SW 1271 (cell line): Measurements from ENCODE around the gene NR4A1.
"Not testable (repeated sequence)": the region's sequence is repeated elsewhere in the genome, so short reads cannot be mapped to it uniquely, and the experiment has no call there.

ENCODE experiments used
- DNase-seq, 2 experiments: peaks; one replicate each; lab custom pipeline; 2025; lab: John Stamatoyannopoulos, UW

Gene NR4A1

DNA sequence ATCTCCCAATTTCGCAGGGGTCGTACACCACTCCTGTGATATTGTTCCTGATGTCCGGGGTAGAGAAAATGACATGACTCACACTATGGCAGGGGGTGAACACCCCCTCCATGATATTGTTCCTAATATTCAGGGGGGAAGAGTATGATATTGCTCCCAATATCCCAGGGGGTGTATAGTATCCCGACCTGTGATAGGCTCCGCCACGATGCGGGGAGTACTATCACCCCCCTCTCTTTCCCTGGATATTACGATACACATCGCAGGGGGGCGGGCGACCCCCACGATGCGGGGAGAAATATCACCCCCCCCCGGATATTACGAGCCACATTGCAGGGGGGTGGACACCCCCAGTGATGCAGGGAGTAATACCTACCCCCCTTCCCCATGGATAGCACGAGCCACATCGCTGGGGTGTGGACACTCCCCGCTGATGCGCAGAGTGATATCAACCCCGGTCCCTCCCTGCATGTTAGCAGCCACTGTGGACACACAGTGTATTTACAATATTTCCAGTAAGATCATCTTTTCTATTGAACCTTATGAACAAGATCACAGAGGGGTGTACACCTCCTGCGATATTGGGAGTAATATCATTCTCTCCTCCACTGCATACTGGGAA, 45.9 kb downstream of the NR4A1 start:
- DNase-seq, result no peak

- not testable (repeated sequence) for DNase-seq
Measured at GRCh38 chr12:52104431-52105089, 53.3 kb downstream of the NR4A1 start.
